ENCODE measurements around the gene CAPN14.
A peak's percentile ranks its signal among the peaks of the same experiment; 100 is the strongest.

CAPN14 gene

GRCh38 chr2:31217465-31218200 lies at the start of gene CAPN14:
TSS of gene CAPN14 (minus strand) at chr2:31217515. CDS start at chr2:31205447, 12,068 bp downstream.
- DNase-seq, result peak; percentile 50

GRCh38 chr2:31266804-31267203 lies 49.5 kb upstream of the CAPN14 start:
- no peak for DNase-seq

- no peak for DNase-seq
These were observed 47.9 kb upstream of the CAPN14 start for GRCh38 chr2:31265234-31265633.

- DNase-seq, result no peak
These were observed 46.4 kb upstream of the CAPN14 start for GRCh38 chr2:31263636-31264190.

GRCh38 chr2:31260870-31261269 lies 43.6 kb upstream of the CAPN14 start:
- DNase-seq, result no peak

GRCh38 chr2:31259075-31259474 lies 41.8 kb upstream of the CAPN14 start:
- no peak for DNase-seq

GRCh38 chr2:31258351-31258750 lies 41.0 kb upstream of the CAPN14 start:
- no peak for DNase-seq

GRCh38 chr2:31256611-31257382 lies 39.5 kb upstream of the CAPN14 start:
- no peak for DNase-seq

GRCh38 chr2:31255911-31256571 lies 38.7 kb upstream of the CAPN14 start:
- no peak for DNase-seq

- DNase-seq, result no peak
These were observed 37.2 kb upstream of the CAPN14 start for GRCh38 chr2:31254237-31255203.

- no peak for DNase-seq
These were observed 36.2 kb upstream of the CAPN14 start for GRCh38 chr2:31253356-31254131.

- DNase-seq, result no peak
These were observed 34.5 kb upstream of the CAPN14 start for GRCh38 chr2:31251851-31252250.

- DNase-seq, result no peak
These were observed 33.7 kb upstream of the CAPN14 start for GRCh38 chr2:31251018-31251417.

- no peak for DNase-seq
These were observed 31.8 kb upstream of the CAPN14 start for GRCh38 chr2:31249009-31249690.

- no peak for DNase-seq
These were observed 30.8 kb upstream of the CAPN14 start for GRCh38 chr2:31248139-31248538.

- DNase-seq, result no peak
These were observed 30.4 kb upstream of the CAPN14 start for GRCh38 chr2:31247711-31248110.

- no peak for DNase-seq
These were observed 29.0 kb upstream of the CAPN14 start for GRCh38 chr2:31246184-31246852.

- DNase-seq, result no peak
These were observed 26.8 kb upstream of the CAPN14 start for GRCh38 chr2:31244101-31244500.

GRCh38 chr2:31243053-31243452 lies 25.7 kb upstream of the CAPN14 start:
- DNase-seq, result no peak

- no peak for DNase-seq
These were observed 24.4 kb upstream of the CAPN14 start for GRCh38 chr2:31241625-31242270.

Measured in activated CD4-positive, alpha-beta T cell treated with anti-CD3 and anti-CD28 coated beads, Interleukin-10, Interleukin-2, amounts not matched to agents 100 ng/mL and 50 ng/mL, durations not matched to agents 16 hours and 8 hours (primary cell).